ENCODE results near the gene S1PR3.

GRCh38 chr9:89037346-89037745 lies 46.1 kb downstream of the S1PR3 start:
- no peak for TF ChIP-seq NKRF (IDR thresholded peaks at IDR 0.05; ENCODE audit: borderline replicate concordance)
- TF ChIP-seq ETS2 (tag; IDR thresholded peaks at IDR 0.05; ENCODE audit: borderline replicate concordance, poor library complexity, severe bottlenecking), result no peak
- TF ChIP-seq HNRNPK (IDR thresholded peaks at IDR 0.05; ENCODE audit: low read depth, low read length, poor library complexity, severe bottlenecking), result no peak
- TF ChIP-seq POLR2A (conservative IDR thresholded peaks at IDR 0.05), result no peak
- no peak for TF ChIP-seq NCOA4 (IDR thresholded peaks at IDR 0.05; ENCODE audit: partially characterized antibody)
- no peak for TF ChIP-seq ZFX (CRISPR knock-in tag; IDR thresholded peaks at IDR 0.05)
- TF ChIP-seq GMEB1 (CRISPR knock-in tag; IDR thresholded peaks at IDR 0.05), result no peak
